Measurements from ENCODE around the gene RAB3D.

- no peak for TF ChIP-seq CTCF (conservative IDR thresholded peaks at IDR 0.05 in 1 of 2, IDR thresholded peaks at IDR 0.05 in 1 of 2; ENCODE audit: low read depth in 1 of 2, low read length in 2 of 2)
- TF ChIP-seq EZH2 (IDR thresholded peaks at IDR 0.05; ENCODE audit: low read length, missing control alignments), result no peak
Observed at GRCh38 chr19:11273296-11273695, 66.2 kb downstream of the RAB3D start.
